GM19193 (cell line): ENCODE data around the gene CAMTA2.

ENCODE experiments used
- POLR2A ChIP-seq: IDR thresholded peaks from 4 replicates; pipeline ENCODE4 v1.6.1; 2011; ENCODE audit not compliant: insufficient read depth, insufficient read length; ENCODE audit errors: extremely low read depth

CAMTA2 gene

DNA sequence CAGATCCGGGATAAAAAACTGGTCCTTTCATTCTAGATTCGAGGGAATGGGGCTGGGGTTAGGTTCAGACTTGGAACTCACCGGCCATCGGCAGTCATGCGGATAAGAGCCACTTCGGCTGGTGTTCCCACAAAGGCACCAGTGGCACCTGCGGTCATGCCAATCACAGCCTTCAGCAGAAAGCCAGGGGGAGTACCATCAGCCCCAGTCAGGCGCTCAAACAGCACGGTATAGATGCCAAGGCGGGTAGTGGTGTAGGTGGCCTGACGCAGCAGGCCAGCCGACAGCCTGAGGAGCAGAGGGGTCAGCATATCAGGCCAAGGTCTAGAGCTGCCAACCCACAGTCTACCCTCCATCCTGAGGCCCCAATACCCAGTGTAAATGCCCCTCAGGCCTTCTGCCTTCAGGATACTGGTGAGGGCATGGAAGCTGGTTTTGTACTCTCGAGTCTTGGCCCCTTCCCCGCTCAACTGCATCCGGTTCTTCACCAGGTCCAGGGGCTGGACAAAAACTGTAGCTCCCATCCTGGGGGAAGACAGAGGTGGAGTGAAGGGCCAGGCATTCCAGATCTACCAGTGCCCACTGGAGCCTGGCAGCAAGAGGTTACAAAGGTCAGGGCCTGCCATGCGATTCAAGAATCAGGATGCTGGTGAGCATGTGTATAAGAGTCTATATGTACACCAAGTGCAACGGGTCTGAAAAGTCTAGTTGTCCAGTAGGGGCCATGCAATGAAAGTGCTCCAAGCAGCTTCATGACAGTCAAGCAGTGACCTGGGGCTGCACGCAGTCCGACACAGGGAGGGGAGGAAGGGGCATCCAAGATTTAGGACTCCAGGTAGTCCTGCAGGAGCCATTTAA lies 48.6 kb downstream of the CAMTA2 start:
- no peak for TF ChIP-seq POLR2A

- no peak for TF ChIP-seq POLR2A
These were observed 49.4 kb downstream of the CAMTA2 start for GRCh38 chr17:4938069-4938491.

- no peak for TF ChIP-seq POLR2A
These were observed 49.9 kb downstream of the CAMTA2 start for GRCh38 chr17:4937553-4937952.

GRCh38 chr17:4936436-4936835 lies 51.0 kb downstream of the CAMTA2 start:
- TF ChIP-seq POLR2A, result no peak

GRCh38 chr17:4935650-4936049 lies 51.8 kb downstream of the CAMTA2 start:
- TF ChIP-seq POLR2A, result no peak

DNA sequence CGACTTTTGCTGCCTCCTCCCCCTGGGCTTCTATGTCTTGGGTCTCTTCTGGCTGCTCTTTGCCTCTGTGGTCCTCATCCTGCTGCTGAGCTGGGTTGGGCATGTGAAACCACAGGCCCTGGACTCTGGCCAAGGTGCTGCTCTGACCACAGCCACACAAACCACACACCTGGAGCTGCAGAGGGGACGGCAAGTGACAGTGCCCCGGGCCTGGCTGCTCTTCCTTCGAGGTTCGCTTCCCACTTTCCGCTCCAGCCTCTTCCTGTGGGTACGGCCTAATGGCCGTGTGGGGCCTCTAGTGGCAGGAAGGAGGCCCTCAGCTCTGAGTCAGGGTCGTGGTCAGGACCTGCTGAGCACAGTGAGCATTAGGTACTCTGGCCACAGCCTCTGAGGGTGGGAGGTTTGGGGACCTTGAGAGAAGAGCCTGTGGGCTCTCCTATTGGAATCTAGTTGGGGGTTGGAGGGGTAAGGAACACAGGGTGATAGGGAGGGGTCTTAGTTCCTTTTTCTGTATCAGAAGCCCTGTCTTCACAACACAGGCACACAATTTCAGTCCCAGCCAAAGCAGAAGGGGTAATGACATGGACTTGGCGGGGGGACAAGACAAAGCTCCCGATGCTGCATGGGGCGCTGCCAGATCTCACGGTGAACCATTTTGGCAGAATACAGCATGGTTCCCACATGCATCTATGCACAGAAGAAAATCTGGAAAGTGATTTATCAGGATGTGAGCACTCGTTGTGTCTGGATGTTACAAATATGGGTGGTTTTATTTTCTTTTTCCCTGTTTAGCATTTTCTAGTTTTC lies 53.1 kb downstream of the CAMTA2 start:
- TF ChIP-seq POLR2A, result peak; percentile 22

DNA sequence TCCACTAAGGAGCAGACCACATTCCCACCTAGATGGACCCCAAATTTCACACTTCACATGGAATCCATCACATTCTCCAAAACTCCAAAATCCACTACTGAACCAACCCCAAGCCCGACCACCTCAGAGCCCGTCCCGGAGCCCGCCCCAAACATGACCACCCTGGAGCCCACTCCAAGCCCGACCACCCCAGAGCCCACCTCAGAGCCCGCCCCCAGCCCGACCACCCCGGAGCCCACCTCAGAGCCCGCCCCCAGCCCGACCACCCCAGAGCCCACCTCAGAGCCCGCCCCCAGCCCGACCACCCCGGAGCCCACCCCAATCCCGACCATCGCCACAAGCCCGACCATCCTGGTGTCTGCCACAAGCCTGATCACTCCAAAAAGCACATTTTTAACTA lies 53.8 kb downstream of the CAMTA2 start:
- no peak for TF ChIP-seq POLR2A

- no peak for TF ChIP-seq POLR2A
These were observed 54.7 kb downstream of the CAMTA2 start for GRCh38 chr17:4932756-4933155.

DNA sequence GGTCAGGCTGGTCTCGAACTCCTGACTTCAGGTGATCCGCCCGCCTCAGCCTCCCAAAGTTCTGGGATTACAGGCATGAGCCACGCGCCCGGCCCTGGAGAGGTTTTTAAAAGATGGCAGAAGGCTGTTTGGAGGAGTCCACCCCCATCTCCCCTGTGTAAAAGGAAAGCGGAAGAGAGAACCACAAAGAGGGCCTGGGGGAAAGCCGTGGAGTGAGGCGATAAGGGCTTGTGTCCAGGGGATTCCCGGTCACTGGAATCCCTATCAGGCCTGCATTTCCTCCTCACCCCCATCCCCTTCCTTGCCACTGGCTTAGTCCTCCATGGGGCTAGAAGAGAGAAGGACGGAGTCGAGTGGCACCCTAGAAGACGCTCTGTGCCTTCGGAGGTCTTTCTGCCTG lies 55.5 kb downstream of the CAMTA2 start, which contains the start of gene GP1BA:
GP1BA (plus strand) TSS at position 315 of the 400 bp plus-strand sequence. CDS start 328 bp downstream, outside the sequence.
- TF ChIP-seq POLR2A, result no peak

DNA sequence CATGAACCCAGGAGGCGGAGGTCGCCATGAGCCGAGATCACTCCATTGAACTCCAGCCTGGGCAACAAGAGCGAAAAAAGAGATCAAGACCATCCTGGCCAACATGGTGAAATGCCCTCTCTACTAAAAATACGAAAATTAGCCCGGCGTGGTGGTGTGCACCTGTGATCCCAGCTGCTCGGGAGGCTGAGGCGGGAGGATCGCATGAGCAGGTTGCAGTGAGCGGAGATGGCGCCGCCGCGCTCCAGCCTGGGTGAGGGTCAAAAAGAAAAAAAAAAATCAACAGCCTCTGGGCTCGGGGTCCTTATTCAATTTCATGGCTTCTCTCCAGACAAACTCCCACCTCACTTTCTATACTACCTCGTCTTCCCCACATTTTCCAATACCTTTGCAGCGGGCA lies 58.6 kb downstream of the CAMTA2 start:
- TF ChIP-seq POLR2A, result no peak

- no peak for TF ChIP-seq POLR2A
These were observed 66.2 kb downstream of the CAMTA2 start for GRCh38 chr17:4921320-4921719.

DNA sequence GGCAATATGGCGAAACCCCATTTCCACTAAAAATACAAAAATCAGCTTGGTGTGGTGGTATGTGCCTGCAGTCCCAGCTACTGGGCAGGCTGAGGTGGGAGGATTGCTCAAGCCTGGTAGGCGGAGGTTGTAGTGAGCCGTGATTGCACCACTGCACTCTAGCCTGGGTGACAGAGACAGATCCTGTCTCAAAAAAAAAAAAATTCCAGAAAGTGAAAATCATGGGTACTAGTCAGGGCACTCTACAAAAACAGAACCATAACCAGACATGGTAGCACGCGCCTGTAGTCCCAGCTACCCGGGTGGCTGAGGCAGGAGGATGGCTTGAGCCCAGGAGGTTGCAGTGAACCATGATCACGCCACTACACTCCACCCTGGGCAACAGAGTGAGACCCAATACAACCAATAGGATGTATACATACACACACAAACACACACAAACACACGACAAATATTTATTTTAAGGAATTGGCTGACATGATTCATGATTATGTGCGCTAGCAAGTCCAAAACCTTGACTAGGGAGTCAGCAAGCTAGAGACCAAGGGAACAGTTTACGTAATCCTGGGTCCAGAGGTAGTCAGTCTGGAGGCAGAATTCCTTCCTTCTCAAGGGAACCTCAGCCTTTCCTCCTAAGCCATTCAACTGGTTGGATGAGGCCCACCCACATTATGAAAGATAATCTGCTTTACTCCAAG lies 67.0 kb downstream of the CAMTA2 start:
- TF ChIP-seq POLR2A, result no peak

DNA sequence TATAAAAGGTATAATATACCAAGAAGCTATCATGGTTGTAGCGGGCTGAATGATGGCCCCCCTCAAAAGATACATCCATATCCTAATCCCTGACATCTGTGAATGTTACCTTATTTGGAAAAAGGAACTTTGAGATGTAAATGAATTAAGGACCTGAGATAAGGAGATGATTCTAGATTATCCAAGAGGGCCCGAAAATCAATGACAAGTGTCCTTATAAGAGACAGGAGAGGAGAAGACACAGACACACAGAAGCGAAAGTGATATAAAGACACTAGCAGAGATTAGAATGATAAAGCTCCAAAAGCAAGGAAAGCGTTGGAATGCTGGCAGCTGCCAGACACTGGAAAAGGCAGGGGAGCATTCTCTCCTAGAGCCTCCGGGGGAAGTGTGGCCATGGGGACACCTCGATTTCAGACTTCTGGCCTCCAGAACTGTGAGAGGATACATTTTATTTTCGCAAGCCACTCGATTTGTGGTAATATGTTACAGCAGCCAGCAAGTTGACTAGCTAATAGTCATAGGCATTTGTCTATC lies 67.9 kb downstream of the CAMTA2 start:
- TF ChIP-seq POLR2A, result no peak
